Stromal cell of bone marrow (primary cell): ENCODE results near the gene CDYL.

Experiments
- DNase-seq: peaks from one replicate; pipeline ENCODE4 v3.0.0-alpha.2; 2012; ENCODE audit warnings: low read depth

Gene CDYL

DNA sequence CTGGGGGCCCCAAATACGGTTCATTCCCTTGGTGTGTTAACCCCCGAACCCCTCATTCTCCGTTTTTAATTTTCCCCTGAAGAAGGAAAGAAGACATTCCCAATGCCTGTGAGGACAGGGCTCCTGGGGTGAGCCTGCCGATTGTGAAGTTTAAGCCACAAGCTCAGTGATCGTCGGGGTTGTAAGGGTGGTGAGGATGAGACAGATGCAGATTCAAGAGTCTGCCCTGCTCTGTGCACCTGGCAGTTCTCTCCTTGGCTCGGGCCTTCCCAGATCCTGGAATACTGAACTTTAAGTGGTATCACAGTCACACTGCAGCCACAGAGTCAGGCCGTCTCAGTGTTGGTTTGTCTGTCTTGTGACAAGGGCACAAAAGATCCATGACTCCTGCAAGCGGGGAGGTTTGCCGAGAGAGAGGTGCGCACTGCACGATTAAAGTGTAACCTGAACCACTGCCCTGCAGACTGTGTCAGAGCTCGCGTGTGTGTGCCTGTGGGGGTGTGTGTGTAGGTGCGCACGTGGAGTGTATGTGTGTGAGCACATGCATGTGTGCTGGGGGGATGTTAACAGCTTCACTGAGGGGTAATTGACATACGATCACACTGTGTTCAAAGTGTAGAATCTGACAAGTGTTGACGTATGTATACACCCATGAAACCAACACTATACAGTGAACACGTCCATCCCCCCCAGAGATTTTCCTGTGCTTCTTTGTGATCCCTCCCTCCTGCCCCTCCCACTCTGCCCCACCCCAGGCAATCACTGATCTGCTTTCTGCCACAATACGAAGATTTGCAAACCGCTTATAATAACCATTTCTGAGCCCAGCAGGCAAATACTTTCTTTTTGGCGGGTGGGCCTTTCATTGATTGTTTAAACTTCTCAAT lies 188.7 kb downstream of the CDYL start:
- DNase-seq, result no peak

DNA sequence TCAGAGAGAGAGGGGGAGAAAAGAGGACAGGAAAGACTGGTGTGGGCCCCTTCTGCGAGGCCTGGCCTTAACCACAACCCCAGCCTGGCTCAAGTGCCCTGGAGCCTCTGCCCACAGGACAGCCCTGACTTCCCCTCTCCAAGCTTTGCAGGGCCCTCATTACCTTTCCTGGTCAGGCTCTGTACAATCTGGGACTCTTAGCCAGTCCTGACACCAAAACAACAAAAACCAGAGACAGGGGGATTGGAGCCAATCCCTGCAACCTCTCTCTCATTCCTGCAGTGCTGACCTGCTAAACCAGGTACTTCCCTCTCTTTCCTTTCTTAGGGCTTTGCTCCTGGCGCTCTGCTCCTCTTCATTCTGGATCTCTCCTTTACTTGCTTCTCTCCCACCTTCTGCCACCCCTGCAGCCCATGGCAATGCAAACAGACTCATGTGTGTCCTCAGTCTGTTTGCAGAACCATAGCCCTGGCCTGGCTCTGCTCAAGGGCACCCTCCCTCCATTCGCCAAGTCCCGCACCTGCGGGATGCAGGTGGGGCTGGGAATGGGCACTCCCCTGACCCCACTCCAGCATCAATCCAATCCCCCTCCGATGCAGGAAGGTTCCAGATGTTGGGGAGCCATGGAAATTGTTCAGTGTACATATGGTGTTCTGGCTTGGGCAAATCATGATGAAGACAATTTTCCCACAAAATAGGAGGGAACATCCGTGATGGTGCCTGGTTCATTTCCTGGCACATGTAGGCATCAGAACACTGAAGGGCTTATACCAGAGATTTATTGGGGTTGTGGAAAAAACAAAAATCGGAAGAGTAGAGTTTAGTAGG lies 189.6 kb downstream of the CDYL start:
- DNase-seq, result no peak

DNA sequence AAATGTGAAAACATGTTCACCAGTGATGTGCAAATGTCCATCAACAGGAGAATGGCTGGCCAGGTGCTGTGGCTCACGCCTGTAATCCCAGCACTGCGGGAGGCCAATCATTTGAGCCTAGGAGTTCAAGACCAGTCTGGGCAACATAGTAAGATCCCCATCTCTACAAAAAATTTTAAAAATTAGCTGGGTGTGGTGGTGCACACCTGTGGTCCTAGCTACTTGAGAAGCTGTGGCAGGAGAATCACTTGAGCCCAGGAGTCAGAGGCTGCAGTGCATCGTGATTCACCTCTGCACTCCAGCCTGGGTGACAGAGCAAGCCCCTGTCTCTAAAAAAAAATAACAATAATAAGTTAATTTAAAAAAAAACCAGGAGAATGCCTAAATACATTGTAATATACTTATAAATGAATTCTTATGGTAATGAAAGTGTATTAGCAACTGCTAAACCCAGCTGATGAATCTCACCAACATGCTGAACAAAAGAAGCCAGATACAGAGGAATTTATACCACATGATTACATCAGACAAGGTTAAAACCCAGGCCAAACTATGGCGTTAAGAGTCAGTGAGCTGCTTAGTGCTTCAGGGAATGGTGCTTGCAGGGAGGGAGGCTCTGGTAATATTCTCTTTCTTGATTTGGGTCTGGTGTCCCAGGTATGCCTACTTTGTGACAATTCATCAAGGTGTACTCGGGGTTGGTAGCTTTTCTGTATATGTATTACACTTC lies 191.3 kb downstream of the CDYL start:
- no peak for DNase-seq

DNA sequence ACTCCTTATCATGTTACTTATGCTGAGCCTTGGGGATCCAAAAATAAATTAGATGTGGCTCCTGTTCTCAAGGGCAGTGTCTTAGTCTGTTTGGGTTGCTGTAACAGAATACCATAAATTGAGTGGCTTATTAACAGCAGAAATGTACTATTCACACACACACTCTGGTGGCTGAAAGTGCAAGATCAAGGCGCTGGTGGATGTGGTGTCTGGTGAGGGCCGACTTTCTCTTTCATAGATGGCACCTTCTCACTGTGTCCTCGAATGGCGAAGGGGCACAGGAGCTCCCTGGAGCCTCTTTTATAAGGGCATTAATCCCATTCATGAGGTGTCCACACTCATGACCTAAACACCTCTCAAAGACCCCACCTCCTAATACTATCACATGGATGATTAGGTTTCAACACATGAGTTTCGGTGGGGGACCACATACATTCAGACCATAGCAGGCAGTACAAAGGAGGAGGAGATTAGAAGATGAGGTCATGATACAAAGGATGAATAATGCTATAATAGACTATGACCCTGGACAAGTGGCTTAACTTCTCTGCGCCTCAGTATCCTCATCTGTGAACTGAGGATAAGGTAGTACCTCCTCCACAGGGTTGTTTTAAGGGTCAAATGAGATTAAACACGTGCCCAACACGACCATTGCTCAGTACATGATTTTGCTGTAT lies 193.5 kb downstream of the CDYL start:
- no peak for DNase-seq

DNA sequence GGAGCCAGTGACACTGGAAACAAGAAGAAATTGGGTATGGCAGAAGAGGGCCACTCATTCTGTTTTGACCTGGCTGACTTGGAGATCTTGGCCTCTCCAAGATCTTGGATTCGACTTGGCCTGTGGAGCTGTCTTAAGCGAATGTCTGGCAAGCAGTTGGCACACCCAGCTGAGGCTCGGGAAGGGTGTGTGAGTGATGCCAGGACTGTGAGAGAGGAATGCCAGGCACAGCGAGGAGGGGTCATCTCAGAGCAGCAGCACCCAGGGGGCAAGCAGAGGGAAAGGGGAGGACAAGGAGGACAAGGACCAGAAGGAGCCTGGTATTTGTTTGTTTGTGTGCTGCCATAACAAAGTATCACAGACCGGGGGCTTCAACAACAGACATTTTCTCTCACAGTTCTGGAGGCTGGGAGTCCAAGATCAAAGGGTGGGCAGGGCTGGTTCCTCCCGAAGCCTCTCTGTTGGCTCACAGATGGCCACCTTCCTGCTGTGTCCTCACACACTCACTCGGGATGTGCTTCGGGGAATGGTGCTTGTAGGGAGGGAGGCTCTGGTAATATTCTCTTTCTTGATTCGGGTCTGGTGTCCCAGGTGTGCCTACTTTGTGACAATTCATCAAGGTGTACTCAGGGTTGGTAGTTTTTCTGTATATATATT lies 194.7 kb downstream of the CDYL start:
- DNase-seq, result no peak

DNA sequence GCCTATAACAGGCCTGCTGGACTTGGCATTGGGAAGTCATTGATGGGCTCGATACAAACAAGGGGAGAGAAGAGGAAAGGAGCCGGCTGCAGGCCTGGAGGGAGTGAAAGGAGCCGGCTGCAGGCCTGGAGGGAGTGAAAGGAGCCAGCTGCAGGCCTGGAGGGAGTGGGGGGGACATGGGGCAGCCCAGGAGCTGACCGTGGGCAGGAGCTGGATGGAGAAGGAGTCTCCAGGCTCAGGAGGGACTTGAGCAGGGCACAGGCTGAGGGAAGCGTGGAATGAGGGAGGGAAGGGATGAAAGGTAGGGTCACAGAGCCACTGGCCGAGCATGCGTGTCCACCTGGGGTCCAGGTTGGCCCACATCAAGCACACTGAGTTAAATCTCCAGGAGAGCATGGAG lies 195.6 kb downstream of the CDYL start:
- DNase-seq, result no peak

DNA sequence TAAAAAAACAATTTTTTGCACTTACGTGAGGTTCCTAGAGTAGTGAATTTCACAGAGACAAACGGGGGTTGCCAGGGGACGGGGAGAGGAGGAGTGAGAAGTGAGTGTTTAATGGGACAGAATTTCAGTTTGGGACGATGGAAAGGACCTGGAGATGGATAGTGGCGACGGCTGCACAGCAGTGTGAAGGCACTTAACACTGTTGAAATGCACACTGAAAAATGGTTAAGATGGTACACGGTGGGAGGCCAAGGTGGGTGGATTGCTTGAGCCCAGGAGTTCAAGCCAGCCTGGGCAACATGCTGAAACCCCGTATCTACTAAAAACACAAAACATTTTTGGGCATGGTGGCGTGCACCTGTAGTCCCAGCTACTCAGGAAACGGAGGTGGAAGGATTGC lies 196.2 kb downstream of the CDYL start:
- DNase-seq, result no peak

DNA sequence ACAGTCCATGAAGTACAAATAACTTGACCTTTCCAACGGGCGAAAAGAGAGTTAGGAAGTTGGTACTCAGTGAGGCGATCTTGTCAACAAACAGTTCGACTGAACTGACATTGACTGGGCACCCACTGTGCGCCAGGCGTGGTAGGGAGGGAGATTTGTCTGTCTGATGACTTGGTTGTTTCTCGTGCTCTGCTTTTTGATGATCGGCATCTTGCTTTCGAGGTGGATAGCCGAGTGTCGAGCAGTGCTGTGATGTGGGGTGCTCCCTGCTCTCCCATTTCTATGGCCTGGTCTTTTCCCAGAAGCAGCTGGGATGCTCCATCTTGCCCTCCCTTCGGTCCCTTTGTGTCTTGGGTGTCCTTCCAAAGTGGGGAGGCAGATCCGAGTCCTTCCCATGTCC lies 197.2 kb downstream of the CDYL start:
- no peak for DNase-seq

DNA sequence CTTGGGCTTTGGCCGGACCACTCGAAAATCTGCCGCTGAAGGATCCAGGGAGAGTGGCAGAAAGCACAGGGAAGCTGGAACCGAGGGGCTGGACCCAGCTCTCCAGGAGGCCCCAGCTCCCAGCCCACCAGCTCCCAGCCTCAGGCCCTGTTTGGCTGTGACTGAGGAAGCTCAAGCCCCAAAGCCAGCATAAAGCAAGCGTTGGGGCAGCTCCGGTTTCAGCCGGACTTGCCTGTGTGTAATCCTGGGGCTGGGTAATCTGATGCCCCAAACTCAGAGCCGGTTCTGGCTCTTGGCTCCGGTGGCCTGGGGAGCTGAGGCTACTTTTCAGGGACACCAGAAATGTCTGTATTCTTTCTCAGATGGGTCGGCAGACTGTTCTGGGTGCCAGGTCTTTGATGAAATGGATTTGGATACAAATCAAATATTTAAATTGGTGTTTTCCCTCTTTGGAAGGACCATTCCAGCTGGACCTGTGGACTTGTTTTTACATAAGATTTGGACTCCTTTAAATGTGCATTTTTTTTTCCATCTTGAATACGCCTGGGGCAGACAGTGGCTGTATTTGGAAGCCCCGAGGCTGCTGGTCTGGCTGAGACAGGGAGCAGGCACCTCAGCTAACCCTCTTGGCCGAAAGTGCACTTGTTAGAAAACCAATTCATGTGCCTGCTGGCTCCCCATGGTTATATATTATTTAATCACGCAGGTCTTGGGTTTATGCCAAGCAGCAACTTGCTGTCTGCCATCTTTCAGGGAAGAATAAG lies 198.0 kb downstream of the CDYL start:
- peak; percentile 48 for DNase-seq

DNA sequence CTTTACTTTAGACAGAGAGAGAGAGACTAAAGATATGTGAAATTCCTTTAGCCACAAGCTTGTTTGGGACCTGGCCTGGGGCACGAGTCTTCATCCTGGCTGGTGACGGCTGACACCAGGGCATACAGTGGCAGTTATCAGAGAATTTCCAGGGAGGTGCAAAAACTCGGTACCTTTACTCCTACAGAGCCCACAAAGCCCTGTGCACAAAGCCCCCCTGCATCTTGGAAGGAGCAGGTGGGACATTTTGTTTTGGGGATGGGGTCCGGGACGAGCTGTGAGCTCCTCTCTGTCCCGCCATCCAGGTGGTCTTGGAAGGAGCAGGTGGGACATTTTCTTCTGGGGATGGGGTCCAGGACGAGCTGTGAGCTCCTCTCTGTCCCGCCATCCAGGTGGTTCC lies 198.8 kb downstream of the CDYL start:
- DNase-seq, result no peak

DNA sequence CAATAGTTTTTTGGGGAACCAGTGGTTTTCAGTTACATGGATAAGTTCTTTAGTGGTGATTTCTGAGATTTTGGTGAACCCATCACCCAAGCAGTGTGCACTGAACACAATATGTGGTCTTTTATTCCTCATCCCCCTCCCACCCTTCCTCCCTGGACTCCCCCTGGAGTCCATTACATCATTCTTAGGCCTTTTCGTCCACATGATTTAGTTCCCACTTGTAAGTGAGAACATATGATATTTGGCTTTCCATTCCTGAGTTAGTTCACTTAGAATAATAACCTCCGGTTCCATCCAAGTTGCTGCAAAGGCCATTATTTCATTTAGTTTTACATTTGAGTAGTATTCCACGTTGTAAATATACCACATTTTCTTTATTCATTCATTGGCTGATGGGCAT lies 199.3 kb downstream of the CDYL start:
- no peak for DNase-seq

DNA sequence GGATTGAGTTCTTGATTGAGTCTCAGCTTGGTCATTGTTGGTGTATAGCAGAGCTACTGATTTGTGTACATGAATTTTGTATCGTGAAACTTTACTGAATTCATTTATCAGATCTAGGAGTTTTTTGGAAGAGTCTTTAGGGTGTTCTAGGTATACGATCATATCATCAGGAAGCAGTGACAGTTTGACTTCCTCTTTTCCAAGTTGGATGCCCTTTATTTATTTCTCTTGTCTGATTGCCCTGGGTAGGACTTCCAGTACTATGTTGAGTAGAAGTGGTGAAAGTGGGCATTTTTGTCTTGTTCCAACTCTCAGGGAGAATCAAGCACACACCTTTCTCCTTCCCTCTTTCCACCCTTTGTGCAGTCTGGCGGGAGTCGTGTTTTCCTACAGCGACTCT lies 201.3 kb downstream of the CDYL start:
- DNase-seq, result no peak

DNA sequence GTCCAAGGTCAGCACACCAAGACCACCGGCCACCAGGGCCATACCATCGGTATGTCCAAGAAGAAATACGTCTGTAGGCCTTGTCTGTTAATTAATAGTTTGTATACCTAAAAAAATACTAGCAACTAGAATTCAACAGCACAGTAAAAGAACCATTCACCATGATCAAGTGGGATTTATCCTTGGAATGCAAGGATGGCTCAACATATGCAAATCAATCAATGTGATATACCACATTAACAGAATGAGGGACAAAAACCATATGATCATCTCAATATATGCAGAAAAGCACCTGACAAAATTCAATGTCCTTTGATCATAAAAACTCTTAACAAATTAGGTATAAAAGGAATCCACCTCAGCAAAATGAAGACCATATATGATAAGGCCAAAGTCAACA lies 203.2 kb downstream of the CDYL start:
- DNase-seq, result no peak

DNA sequence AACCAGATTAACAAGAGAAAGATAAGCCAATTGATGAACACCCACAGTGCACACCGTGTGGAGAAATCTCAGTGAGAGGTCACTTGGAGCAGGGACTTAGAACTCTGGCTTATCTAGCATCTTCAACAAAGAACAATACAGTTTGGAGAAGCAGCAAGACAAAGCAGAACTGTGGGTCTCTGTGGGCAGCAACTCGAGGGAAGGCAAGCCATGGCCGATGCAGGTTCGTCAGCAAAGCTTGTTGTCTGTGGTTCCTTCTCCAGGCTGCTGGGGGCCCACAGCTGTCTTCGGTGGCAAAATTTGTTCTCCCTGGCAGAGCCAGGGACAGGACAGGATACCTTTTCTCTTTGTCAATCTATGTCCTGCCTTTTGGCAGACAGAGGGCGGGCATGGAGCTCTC lies 205.6 kb downstream of the CDYL start:
- DNase-seq, result no peak

DNA sequence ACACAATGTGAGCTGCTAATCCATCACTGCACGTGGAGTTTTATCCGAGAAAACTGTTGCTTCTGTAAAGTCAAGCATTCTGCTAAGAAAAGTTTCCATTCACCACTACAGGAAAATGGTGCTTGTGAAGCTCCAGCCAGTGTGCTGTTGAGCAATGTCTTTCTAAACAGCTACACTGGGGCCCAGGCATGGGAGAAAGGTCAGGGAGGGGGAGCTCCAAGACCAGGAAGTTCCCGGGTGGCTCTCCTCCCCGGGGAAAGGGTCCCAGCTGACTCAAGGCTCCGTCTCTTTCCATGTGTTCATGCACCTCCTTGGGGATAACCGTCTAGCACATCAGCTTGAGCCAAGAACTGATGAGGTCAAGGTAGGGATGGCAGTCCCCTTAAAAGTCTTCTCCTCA lies 207.1 kb downstream of the CDYL start:
- DNase-seq, result no peak

DNA sequence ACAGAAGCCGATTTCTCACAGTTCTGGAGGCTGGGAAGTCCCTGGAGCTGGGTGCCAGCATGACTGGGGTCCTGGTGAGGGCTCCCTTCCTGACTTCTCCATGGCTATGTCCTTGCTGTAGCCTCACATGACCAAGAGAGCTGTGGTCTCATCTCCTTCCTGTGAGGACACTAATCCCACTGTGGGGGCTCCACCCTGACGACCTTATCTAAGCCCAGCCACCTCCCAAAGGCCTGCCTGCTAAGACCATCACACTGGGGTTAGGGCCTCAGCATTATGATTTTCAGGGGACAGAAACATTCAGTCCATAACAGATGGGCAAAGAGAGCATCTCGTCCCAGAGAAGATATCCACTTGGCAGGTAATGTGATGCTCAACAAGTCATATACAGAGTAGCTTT lies 210.8 kb downstream of the CDYL start:
- DNase-seq, result no peak

DNA sequence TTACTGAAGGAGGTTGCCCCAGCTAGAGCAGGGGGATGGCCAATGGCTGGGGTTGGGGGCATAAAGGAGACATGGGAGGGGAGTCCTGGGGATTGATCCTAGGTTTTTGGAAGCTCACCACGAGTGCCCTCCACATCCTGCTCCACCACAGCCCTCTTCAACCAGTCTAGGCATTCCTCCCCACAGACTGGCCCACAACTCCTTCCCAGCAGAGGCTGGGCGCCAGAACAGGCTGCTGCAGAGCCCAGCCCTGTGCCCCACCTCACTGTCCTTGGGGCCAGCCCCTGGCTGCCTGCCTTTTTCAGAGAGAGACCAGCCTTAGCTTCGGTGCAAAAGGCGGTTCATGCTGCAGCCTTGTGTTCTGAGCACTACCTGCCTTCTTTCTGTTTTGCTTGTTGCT lies 211.2 kb downstream of the CDYL start:
- DNase-seq, result no peak

DNA sequence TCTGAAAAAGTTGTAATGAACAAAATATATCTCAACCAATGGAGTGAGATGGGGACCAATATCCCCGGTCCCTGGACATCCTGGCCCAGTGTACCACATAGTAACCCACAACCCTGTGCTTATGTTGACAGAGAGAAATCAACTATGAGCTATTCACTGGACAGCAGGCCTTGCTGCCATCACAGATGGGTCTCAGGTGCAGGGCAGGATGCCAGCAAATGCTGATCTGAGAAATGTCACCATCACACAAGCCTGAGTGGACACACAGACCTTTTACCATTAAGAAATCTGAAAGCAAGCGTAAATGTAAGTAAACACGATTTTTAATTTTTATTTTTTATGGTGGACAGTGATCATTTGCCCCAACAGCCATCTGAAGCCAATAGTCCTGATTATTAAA lies 218.5 kb downstream of the CDYL start:
- DNase-seq, result no peak

DNA sequence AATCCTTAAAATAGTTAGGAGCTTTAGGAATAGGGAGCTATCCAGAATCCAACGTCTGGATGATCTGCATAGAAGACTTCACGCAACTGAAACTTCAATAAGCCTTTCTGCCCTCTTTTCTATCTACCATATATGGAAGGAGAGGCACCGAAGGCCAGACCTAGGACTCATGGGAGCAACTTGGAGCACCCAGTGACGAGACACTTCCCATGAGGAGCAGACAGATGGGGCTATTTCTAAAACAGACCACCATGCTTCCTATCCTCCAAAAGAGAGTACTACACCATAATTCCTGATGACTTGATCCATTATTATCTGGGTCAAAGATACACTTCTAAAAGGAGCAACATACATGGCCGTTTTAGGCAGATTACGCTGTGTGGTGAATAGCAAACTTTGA lies 221.7 kb downstream of the CDYL start:
- no peak for DNase-seq

DNA sequence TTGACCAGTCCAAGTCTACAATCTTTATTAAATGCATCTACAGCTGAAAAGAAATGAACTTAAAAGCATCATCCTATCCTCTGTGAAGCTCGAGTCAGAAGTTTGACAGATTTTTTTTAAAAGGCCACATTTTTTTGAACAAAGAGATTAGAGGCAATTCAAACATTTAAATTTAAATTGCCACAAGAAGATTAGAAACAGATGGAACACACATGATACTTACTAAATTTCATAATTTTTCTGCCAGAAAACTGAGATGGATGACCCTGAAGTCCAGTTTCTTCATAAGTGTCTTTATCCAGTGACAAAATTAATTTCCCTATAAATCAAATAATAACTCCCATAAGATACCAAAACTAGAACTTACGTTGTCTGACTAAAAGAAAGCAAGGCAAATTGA lies 223.4 kb downstream of the CDYL start:
- DNase-seq, result no peak
